HG03469 (cell line): ENCODE data around the gene RAB11FIP4.

Experiments
- ATAC-seq: cut with Tn5 transposase; IDR thresholded peaks from one replicate; pipeline ENCODE4 v1.9.1; 2021; ENCODE audit warnings: mild to moderate bottlenecking, moderate library complexity, moderate number of reproducible peaks; ENCODE audit not compliant: unreplicated experiment

Gene RAB11FIP4

GRCh38 chr17:31496601-31497000 is 105.1 kb downstream of the RAB11FIP4 start:
- ATAC-seq: no peak

- ATAC-seq: no peak
Observed at GRCh38 chr17:31497431-31497830, 106.0 kb downstream of the RAB11FIP4 start.

GRCh38 chr17:31497994-31498826 is 106.7 kb downstream of the RAB11FIP4 start:
- no peak for ATAC-seq

GRCh38 chr17:31499771-31500554 is 108.5 kb downstream of the RAB11FIP4 start:
- no peak for ATAC-seq

- no peak for ATAC-seq
Observed at GRCh38 chr17:31506517-31506916, 115.0 kb downstream of the RAB11FIP4 start.

GRCh38 chr17:31508288-31509094 is 117.0 kb downstream of the RAB11FIP4 start:
- ATAC-seq: peak; percentile 58

GRCh38 chr17:31509095-31509804 is 117.8 kb downstream of the RAB11FIP4 start:
- no peak for ATAC-seq

GRCh38 chr17:31509805-31510177 is 118.3 kb downstream of the RAB11FIP4 start:
- no peak for ATAC-seq

GRCh38 chr17:31510308-31511194 is 119.1 kb downstream of the RAB11FIP4 start:
- no peak for ATAC-seq

- ATAC-seq: no peak
Observed at GRCh38 chr17:31511195-31511578, 119.7 kb downstream of the RAB11FIP4 start.

- ATAC-seq: no peak
Observed at GRCh38 chr17:31511580-31511979, 120.1 kb downstream of the RAB11FIP4 start.

GRCh38 chr17:31512104-31512740 is 120.7 kb downstream of the RAB11FIP4 start:
- ATAC-seq: no peak

GRCh38 chr17:31512796-31513195 is 121.3 kb downstream of the RAB11FIP4 start:
- no peak for ATAC-seq

- no peak for ATAC-seq
Observed at GRCh38 chr17:31513731-31514427, 122.4 kb downstream of the RAB11FIP4 start.

GRCh38 chr17:31515267-31515666 is 123.8 kb downstream of the RAB11FIP4 start:
- no peak for ATAC-seq

GRCh38 chr17:31517524-31517923 is 126.0 kb downstream of the RAB11FIP4 start:
- ATAC-seq: no peak

- no peak for ATAC-seq
Observed at GRCh38 chr17:31518478-31518877, 127.0 kb downstream of the RAB11FIP4 start.

- no peak for ATAC-seq
Observed at GRCh38 chr17:31521632-31522283, 130.3 kb downstream of the RAB11FIP4 start.
